ENCODE data around the gene UGT3A2.

The UGT3A2 gene

GRCh38 chr5:36007366-36007765 is 59.3 kb downstream of the UGT3A2 start:
- no peak for DNase-seq (ENCODE audit: low read depth in 2 of 2)

GRCh38 chr5:36006163-36006562 is 60.5 kb downstream of the UGT3A2 start:
- DNase-seq (ENCODE audit: low read depth in 2 of 2), result no peak

GRCh38 chr5:36001032-36001431 is 65.7 kb downstream of the UGT3A2 start:
- DNase-seq (ENCODE audit: low read depth in 2 of 2), result no peak

- DNase-seq (ENCODE audit: low read depth in 2 of 2), result no peak
Observed at GRCh38 chr5:35999547-35999946, 67.1 kb downstream of the UGT3A2 start.

GRCh38 chr5:35996076-35996475 is 70.6 kb downstream of the UGT3A2 start:
- DNase-seq (ENCODE audit: low read depth in 2 of 2), result no peak

- no peak for DNase-seq (ENCODE audit: low read depth in 2 of 2)
Observed at GRCh38 chr5:35990941-35991611, 75.6 kb downstream of the UGT3A2 start, which contains the start of gene UGT3A1. UGT3A1 (minus strand) TSS chr5:35991390; CDS start chr5:35991240, 150 bp downstream.

- no peak for DNase-seq (ENCODE audit: low read depth in 2 of 2)
Observed at GRCh38 chr5:35990520-35990919, 76.2 kb downstream of the UGT3A2 start.

GRCh38 chr5:35988529-35988928 is 78.2 kb downstream of the UGT3A2 start:
- DNase-seq (ENCODE audit: low read depth in 2 of 2), result no peak

- DNase-seq (ENCODE audit: low read depth in 2 of 2), result no peak
Observed at GRCh38 chr5:35987776-35988175, 78.9 kb downstream of the UGT3A2 start.
